Measurements from ENCODE around the gene CCDC51.

The CCDC51 gene

GRCh38 chr3:48394391-48394790 is 45.5 kb downstream of the CCDC51 start:
- TF ChIP-seq CTCF (IDR thresholded peaks at IDR 0.05) = no peak

DNA sequence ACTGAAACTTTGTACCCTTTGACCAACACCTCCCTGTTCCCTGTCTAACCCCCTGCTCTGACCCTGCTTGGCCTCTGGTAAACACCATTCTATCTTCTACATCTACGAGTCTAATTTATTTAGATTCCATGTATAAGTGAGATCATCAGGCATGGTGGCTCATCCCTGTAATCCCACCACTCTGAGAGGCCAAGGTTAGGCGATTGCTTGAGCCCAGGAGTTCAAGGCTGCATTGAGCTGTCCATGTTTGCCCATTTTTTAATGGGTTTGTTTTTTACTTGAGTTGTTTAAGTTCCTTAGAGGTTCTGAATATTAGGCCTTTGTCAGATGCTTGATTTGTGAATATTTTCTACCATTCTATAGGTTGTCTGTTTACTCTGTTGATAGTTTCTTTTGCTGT is 51.0 kb downstream of the CCDC51 start:
- no peak for TF ChIP-seq CTCF (IDR thresholded peaks at IDR 0.05)

DNA sequence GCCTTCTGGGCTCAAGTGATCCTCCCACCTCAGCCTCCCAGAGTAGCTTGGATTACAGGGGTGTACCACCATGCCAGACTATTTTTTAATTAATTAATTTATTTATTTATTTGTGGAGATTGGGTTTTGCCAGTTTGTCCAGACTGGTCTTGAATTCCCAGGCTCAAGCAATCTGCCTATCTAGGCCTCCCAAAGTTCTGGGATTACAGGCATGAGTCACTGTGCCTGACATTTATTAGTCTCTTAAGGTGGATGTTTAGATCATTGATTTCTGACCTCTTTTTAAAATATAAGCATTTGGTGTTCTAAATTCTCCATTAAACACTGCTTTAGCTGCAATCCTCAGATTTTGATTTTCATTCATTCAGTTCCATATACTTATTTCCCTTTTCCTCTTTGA is 52.3 kb downstream of the CCDC51 start:
- no peak for TF ChIP-seq CTCF (IDR thresholded peaks at IDR 0.05)
